Measurements from ENCODE around the gene LCN10.

DNA sequence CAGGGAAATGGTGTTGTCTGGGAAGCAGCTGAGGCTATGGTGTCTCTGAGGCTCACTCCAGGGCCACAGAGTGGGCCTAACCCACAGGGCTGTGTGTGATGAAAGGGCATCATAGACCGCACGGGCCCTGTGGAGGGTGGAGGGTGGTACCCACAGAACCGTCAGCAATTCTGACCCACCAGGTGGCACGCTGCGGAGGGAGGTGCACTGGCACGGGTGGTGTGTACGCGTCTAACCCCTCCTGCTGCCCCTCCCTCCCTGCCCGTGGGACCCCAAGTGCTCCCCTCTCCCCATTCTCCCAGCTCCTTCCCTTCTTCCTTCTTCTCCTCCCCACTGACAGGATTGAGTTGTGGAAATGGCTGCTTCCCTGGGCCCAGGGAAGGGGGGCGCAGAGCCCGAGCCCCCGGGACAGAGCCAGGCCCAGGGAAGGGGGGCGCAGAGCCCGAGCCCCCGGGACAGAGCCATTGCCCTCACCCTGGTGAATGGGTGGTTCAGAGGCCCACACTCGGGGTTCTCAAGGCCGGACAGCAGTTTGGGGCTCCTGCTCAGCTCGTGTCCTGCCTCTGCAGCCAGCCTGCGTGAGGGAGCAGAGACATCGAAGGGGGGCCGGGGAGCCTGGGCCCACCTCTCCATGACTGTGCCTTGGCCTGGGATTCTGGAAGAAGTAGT is 6.8 kb downstream of the LCN10 start:
- TF ChIP-seq, protein P1, sequence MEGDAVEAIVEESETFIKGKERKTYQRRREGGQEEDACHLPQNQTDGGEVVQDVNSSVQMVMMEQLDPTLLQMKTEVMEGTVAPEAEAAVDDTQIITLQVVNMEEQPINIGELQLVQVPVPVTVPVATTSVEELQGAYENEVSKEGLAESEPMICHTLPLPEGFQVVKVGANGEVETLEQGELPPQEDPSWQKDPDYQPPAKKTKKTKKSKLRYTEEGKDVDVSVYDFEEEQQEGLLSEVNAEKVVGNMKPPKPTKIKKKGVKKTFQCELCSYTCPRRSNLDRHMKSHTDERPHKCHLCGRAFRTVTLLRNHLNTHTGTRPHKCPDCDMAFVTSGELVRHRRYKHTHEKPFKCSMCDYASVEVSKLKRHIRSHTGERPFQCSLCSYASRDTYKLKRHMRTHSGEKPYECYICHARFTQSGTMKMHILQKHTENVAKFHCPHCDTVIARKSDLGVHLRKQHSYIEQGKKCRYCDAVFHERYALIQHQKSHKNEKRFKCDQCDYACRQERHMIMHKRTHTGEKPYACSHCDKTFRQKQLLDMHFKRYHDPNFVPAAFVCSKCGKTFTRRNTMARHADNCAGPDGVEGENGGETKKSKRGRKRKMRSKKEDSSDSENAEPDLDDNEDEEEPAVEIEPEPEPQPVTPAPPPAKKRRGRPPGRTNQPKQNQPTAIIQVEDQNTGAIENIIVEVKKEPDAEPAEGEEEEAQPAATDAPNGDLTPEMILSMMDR (conservative IDR thresholded peaks at IDR 0.05; ENCODE audit: low read length) = no peak
- TF ChIP-seq EZH2phosphoT487 (IDR thresholded peaks at IDR 0.05; ENCODE audit: borderline replicate concordance, low read depth, low read length) = no peak
